ENCODE measurements around the gene TUB. TPM values are rescaled to one million over a fixed set of nuclear protein-coding genes. Genes with fewer than 3 reads are reported as not detected.

TUB gene, protein sequence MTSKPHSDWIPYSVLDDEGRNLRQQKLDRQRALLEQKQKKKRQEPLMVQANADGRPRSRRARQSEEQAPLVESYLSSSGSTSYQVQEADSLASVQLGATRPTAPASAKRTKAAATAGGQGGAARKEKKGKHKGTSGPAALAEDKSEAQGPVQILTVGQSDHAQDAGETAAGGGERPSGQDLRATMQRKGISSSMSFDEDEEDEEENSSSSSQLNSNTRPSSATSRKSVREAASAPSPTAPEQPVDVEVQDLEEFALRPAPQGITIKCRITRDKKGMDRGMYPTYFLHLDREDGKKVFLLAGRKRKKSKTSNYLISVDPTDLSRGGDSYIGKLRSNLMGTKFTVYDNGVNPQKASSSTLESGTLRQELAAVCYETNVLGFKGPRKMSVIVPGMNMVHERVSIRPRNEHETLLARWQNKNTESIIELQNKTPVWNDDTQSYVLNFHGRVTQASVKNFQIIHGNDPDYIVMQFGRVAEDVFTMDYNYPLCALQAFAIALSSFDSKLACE
- total RNA-seq, result 0.24 and 0.29 TPM in 2 replicates

DNA sequence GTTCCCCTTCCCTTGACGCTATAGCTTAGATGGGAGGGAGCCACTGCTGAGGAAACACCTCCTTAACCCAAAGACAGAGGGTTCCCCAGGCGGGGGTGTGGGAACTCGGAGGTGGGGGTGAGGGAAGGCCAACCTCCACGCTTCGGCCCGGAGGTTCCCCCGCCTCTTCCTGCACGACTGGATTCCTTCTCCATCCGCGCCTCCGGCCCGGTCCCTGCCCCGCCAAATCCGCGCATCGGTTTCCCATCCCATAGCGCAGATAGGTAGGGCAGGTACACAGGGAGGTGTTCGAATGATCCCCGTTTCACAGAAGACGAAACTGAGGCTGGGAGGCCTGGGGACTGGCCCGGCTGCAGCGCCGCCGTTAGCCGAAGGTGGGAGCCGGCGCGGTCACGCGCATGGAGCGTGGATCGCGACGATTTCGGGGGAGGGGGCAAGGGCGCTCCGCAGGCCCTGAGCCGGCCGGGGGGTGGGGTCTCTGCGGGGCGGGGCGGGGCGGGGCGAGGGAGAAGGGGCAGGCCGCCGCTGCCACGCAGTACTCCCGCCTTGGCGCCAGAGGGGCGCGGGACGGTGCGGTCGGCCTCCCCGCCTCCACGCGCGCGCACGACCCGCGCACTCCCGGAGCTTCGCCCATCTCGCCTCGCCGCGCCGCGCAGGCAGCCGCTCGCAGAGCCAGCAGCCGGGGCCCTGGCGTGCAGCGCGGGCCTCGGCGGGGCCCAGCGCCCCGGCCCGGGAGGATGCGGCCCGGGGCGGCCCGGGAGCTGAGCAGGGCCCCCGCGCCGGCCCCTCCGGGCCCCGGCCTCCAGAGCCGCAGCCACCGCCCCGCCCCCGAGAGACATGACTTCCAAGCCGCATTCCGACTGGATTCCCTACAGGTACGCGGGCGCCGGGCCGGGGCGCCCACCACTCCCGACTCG, at the start of gene TUB:
TUB (plus strand) TSS at position 538 of the 917 bp plus-strand sequence; CDS start at position 838, 300 bp downstream.
- H3K4me3 Mint-ChIP-seq, result peak within 1 kb of the TSS; percentile 46
- intact Hi-C loops (cut with micrococcal nuclease), result no loop called here
- H3K27me3 Mint-ChIP-seq (ENCODE audit: insufficient read depth), result peaks cover 32% of the 10 kb centered on the region
- H3K9me3 Mint-ChIP-seq, result no peaks in the 10 kb centered on the region
- H3K27ac Mint-ChIP-seq, result no peak within 1 kb of the TSS
- no peaks in the 10 kb centered on the region for H3K36me3 Mint-ChIP-seq (ENCODE audit: low read depth)
- no peak for DNase-seq (ENCODE audit: low spot score)
- no peaks in the 10 kb centered on the region for H3K4me1 Mint-ChIP-seq (ENCODE audit: low read depth)

DNA sequence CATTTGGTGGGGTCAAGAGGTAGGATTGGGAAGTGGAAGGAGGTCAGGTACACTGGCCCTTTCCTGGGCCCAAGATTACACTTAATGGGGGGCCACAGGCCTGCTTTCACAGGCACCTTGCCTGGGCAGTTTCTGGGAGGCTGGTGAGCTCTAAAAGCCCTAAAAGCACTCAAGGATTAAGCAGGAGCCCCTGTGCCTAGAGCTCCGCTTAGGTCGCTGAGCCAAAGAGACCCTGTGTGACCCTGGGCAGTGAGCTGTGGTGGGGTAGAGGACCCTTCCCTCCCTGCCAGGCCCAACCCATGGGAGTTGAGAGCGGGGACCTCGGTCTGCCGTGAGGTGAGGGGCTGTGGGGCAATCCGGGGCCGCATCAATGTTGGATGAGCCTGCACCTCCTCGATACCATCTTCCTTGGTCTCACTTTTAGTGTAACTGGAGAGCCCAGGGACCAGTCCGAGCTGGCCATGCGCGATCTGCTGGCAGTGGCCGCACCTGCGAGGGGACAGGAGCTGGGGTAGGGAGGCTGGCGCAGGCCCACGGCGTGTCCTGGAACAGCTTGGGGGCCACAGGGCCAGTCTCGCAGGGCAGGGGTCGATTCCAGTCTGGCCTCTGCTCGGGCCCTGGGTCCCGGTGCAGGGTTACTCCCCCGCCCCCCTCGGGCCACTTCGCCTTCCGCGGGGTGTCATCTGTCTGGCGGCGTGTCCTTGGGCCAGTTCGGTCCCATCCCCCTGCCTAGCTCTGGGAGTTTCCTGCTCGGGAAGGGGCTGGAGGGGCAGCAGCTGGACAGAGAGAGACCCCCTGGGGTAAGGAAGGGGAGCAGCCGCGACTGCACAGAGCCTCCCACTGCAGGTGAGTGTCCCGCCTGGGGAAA, 49.5 kb upstream of the TUB start:
- Mint-ChIP-seq H3K4me1 (ENCODE audit: low read depth) (no peaks in the 10 kb centered on the region), H3K36me3 (ENCODE audit: low read depth) (no peaks in the 10 kb centered on the region), H3K9me3 (no peaks in the 10 kb centered on the region), H3K4me3 (no peak overlapping the region), H3K27me3 (ENCODE audit: insufficient read depth) (peaks cover 20% of the 10 kb centered on the region), H3K27ac (no peak overlapping the region)
- no peak for DNase-seq (ENCODE audit: low spot score)
- intact Hi-C loops (cut with micrococcal nuclease), result loop anchor here (2.0 kb wide), 1 partner anchor 25 kb away; no protein-coding TSS in a partner anchor

DNA sequence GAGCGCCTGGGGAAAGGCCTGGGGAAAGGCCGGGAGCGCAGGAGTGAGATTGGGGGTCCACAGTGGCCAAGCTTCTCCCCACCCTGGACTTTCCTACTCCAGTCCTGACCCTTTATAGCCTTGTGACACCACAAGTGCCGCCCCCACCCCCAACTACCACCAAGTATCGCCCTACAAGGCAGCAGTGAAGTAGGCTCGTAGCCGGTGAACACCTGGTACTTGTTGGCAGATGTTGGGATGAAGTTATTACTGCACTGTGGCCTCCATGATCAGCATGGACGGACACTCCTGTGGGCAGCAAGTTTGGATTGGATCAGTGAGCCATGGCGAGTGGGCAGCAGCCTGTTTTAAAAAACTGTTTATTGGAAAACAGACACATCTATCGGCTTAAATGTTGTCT, 48.9 kb upstream of the TUB start:
- no peak for DNase-seq (ENCODE audit: low spot score)
- Mint-ChIP-seq H3K36me3 (ENCODE audit: low read depth) (no peaks in the 10 kb centered on the region), H3K4me1 (ENCODE audit: low read depth) (no peaks in the 10 kb centered on the region), H3K4me3 (no peak overlapping the region), H3K27ac (no peak overlapping the region), H3K9me3 (no peaks in the 10 kb centered on the region), H3K27me3 (ENCODE audit: insufficient read depth) (peaks cover 20% of the 10 kb centered on the region)
- intact Hi-C loops (cut with micrococcal nuclease), result loop anchor here (2.0 kb wide), 1 partner anchor 25 kb away; no protein-coding TSS in a partner anchor

DNA sequence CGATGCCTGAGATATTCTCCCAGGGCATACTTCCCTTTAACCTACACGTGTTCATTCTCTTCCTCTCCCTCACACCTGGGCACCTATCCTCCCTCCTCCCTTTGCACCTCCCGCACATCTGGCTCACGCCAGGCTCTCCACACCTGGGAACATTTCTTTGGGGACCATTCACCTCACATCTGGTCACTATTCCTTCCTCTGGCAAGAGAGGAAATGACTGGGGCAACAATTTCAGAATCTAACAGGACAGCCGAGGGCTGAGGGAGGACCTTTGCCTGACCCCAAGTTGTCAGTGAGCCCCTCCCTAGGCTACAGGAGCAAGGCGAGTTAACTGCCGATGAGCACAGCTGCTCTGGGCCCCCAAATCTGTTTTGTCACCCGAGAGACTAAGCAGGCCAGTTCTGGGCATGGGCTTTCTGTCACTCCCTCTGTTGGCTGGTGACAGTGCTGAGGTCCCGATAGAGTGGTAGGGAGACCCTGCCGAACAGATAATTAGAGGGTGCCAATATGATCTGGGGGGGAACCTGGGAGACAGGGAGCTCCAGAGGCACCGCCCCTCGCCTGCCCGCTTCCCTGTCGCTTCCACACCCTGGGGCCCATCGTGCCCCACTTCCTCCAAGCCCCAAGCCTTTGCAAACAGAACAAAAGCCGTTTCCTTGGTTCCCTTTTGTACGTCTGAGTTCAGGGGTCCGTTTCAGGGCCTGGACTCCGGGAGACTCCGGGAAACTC, 48.3 kb upstream of the TUB start:
- no peaks in the 10 kb centered on the region for H3K4me1 Mint-ChIP-seq (ENCODE audit: low read depth)
- H3K27me3 Mint-ChIP-seq (ENCODE audit: insufficient read depth), result peaks cover 20% of the 10 kb centered on the region
- H3K4me3 Mint-ChIP-seq, result no peak overlapping the region
- intact Hi-C loops (cut with micrococcal nuclease), result loop anchor here (1.0 to 2.0 kb wide), 2 partner anchors 26 to 67 kb away; no protein-coding TSS in a partner anchor
- no peaks in the 10 kb centered on the region for H3K36me3 Mint-ChIP-seq (ENCODE audit: low read depth)
- no peak for DNase-seq (ENCODE audit: low spot score)
- no peaks in the 10 kb centered on the region for H3K9me3 Mint-ChIP-seq
- no peak overlapping the region for H3K27ac Mint-ChIP-seq

DNA sequence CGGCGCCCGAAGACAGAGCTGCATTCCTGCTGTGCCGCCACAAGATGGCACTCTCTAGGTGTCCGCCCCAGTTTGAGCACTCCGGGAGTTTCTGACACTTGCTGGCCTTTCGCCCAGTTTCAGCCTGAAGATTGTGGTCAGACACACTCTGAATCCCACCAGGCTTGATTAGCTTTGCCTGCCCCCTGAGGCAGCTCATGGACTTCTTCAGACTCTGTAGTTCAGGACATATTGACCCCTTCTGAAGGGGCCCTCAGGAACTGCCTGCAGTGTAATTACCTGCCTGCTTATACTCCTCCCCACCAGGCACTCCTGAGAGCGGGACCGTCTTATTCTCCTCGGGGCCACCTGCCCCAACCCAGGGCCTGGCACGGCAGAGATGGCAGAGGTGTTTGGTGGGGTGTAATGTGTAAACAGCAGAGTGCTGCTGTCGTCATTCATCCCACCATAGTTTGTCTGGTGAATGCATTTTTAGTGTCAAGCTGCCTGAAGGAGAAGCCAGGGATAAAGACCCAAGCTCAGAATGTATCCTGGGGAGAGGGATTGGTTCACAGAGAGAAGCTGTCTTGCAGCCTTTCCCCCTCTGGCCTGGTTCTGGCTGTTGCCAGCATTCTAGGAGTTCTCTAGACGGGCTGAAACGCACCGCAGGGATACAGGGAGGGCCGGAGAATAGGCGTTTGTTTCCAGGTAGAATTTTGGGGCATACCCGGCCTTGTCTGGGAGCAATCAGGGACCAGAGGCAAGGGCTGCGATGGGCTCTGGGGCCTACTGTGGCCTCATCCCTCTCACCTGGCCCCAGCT, 47.5 kb upstream of the TUB start:
- no peaks in the 10 kb centered on the region for H3K9me3 Mint-ChIP-seq
- peak; percentile 28 for DNase-seq (ENCODE audit: low spot score)
- H3K4me3 Mint-ChIP-seq, result no peak overlapping the region
- no peaks in the 10 kb centered on the region for H3K4me1 Mint-ChIP-seq (ENCODE audit: low read depth)
- H3K27ac Mint-ChIP-seq, result no peak overlapping the region
- H3K27me3 Mint-ChIP-seq (ENCODE audit: insufficient read depth), result peaks cover 22% of the 10 kb centered on the region
- intact Hi-C loops (cut with micrococcal nuclease), result loop anchor here (1.0 to 2.0 kb wide), 2 partner anchors 27 to 66 kb away; no protein-coding TSS in a partner anchor
- H3K36me3 Mint-ChIP-seq (ENCODE audit: low read depth), result no peaks in the 10 kb centered on the region

DNA sequence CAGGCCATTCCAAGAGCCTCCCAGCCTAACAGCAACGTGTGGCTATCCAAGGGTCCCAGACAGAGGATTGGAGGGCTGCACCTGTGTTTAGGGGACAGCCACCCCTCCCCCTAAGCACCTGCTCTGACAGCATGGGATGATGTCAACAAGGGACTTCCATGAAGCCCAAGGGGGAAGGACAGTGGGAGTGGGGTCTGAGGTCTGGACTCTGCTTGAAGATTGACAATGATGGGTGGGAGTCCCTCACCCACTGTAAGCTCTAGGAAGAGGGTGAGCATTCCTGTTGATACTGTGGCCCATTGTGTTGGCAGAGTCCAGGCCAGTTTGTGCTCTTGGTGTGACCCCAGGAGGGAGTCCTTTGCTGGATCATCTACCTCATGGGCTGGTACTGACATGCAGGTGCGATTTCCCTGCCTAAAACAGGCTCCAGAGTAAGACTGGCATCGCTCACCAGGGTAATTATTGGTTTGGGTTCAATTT, 46.9 kb upstream of the TUB start:
- intact Hi-C loops (cut with micrococcal nuclease), result no loop called here
- Mint-ChIP-seq H3K36me3 (ENCODE audit: low read depth) (no peaks in the 10 kb centered on the region), H3K4me3 (no peak overlapping the region), H3K9me3 (no peaks in the 10 kb centered on the region), H3K4me1 (ENCODE audit: low read depth) (no peaks in the 10 kb centered on the region), H3K27ac (no peak overlapping the region), H3K27me3 (ENCODE audit: insufficient read depth) (peaks cover 22% of the 10 kb centered on the region)
- no peak for DNase-seq (ENCODE audit: low spot score)

DNA sequence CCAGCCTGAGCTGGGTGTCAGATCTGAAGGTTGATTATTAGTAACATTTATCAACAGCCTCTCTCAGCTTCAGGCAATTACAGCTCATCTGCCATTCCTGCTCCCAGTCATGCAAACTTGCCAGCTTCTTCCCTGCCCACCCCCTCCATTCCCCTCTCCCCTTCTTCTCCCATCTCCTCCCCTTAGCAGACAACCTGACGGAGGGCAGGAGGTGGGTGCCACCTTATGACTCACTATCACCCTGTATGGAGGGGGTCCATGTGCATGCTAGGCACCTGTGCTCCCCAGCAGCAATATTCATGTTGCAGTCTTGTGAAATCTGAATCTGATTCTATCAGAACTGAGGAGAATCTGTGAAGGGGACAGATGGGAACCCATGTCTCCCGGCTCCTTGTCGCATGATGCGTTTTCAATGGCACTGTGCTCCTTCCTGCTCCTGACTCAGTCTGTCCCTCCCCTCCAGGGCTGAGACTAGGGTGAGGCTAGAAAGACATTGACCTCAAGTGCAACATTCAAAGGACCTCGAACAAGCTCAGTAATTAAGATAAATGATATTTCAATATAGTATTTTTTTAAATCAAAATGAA, 46.3 kb upstream of the TUB start:
- Mint-ChIP-seq H3K27me3 (ENCODE audit: insufficient read depth) (peaks cover 22% of the 10 kb centered on the region), H3K4me1 (ENCODE audit: low read depth) (no peaks in the 10 kb centered on the region), H3K27ac (no peak overlapping the region), H3K9me3 (no peaks in the 10 kb centered on the region), H3K36me3 (ENCODE audit: low read depth) (no peaks in the 10 kb centered on the region), H3K4me3 (no peak overlapping the region)
- intact Hi-C loops (cut with micrococcal nuclease), result no loop called here
- no peak for DNase-seq (ENCODE audit: low spot score)

DNA sequence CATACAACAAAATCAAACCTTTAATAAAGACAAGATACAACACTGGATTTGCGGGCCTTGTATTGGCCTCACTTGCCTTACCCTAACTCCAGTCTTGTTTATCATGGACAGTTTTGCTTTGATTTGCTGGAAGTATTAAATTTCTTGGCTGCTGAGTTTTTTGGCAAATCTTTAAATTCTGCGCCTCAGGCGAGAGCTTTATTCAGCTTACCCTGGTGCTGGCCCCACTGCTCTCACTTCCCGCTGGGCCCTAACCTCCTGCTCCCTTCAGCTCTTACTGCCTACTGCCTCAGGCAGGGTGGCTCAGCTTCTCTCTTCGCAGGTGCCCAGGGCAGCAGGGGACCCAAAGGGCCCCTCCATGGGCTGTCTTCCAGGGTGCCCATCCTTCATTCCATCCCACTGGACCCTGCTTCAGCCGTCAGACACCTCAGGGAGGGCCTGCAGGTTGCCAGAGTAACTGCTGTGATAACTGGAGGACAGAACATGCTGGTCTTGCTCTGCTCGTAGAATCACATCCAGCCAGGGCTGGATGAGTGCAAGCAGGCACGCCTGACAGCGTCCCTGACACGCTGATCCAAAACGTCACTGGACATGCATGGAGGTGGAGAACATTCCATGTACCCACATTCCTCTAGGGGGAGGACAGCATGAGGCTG, 45.7 kb upstream of the TUB start:
- no peaks in the 10 kb centered on the region for H3K36me3 Mint-ChIP-seq (ENCODE audit: low read depth)
- no peaks in the 10 kb centered on the region for H3K9me3 Mint-ChIP-seq
- H3K4me1 Mint-ChIP-seq (ENCODE audit: low read depth), result no peaks in the 10 kb centered on the region
- H3K27me3 Mint-ChIP-seq (ENCODE audit: insufficient read depth), result peaks cover 18% of the 10 kb centered on the region
- no peak for DNase-seq (ENCODE audit: low spot score)
- no peak overlapping the region for H3K27ac Mint-ChIP-seq
- intact Hi-C loops (cut with micrococcal nuclease), result no loop called here
- H3K4me3 Mint-ChIP-seq, result no peak overlapping the region

DNA sequence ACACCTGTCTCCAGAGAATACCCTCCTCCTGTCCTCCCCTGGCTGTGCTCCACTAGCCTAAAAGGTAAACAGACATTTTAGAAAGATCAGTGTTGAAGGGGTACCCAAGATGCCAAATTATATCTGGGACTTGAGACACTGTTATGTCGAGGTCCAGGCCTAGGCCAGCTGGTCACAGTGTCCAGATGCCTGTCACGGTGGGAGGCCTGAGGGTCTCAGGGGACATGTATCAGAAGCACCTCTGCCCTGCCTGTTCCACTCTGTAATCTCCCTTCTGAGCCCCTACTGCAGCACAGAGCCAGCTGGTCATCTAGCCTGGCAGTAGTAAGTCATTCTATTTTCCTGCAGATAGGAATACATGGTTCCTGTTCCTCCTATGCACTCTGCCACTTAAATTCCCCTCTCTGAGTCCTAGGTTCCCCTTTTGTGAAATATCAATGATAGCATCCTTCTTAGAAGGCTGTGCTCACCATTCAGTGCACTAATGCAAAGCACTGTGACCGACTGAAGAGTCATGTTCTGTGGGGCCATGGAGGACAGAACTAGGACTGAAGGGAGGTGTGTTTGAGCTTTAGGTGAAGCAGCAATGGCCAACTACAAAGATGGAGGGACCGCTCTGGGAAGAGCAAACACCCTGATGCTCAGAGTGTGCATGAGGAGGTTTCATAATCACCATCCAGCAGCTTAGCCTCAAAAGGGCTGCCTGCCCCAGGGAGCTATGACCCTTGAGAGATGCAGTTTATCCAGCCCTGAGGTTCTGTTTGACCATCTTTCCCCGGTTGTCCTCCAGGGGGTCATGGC, 44.8 kb upstream of the TUB start:
- peaks cover 12% of the 10 kb centered on the region for H3K27me3 Mint-ChIP-seq (ENCODE audit: insufficient read depth)
- H3K4me3 Mint-ChIP-seq, result no peak overlapping the region
- H3K9me3 Mint-ChIP-seq, result no peaks in the 10 kb centered on the region
- no peaks in the 10 kb centered on the region for H3K36me3 Mint-ChIP-seq (ENCODE audit: low read depth)
- no peak for DNase-seq (ENCODE audit: low spot score)
- no peaks in the 10 kb centered on the region for H3K4me1 Mint-ChIP-seq (ENCODE audit: low read depth)
- intact Hi-C loops (cut with micrococcal nuclease), result no loop called here
- H3K27ac Mint-ChIP-seq, result no peak overlapping the region

DNA sequence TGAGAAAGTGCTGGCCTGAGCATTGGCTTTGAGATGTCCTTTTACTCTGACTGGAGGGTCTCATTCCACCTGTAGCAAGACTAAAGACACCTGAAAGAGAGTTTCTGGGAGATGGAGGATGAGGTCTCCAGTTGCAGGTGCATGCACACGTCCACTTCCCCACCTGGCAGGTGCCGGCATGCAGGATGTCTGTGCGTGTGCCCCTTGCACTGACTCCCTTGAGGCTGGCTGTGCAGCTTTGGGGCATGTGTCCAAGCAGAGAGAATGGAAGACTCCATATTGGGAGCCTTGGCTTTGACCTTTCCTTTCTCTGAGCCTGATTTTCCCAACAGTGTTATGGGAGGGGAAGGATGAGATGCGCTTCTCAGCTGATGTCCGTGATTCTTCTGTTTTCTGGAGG, 44.0 kb upstream of the TUB start:
- no peak overlapping the region for H3K27ac Mint-ChIP-seq
- intact Hi-C loops (cut with micrococcal nuclease), result no loop called here
- no peak overlapping the region for H3K4me3 Mint-ChIP-seq
- H3K36me3 Mint-ChIP-seq (ENCODE audit: low read depth), result no peaks in the 10 kb centered on the region
- DNase-seq (ENCODE audit: low spot score), result no peak
- no peaks in the 10 kb centered on the region for H3K9me3 Mint-ChIP-seq
- no peaks in the 10 kb centered on the region for H3K4me1 Mint-ChIP-seq (ENCODE audit: low read depth)
- peaks cover 12% of the 10 kb centered on the region for H3K27me3 Mint-ChIP-seq (ENCODE audit: insufficient read depth)

All from activated T-helper 1 cell treated with anti-CD3 and anti-CD28 coated beads, Interleukin-12 subunit alpha, Interleukin-12 subunit beta, Interleukin-2, Interleukin-4 antibody, amounts not matched to agents 30 ng/mL and 10 ng/mL and 1 ng/mL, durations not matched to agents 14 hours and 24 hours and 36 hours (primary cell).